A673 (cell line): Measurements from ENCODE around the gene TBL1X. TPM values are rescaled to one million over a fixed set of nuclear protein-coding genes. Genes with fewer than 3 reads are reported as not detected.

Experiments
- BruUV-seq: library from RNA; stranded (reverse); fragments of 400-500 nt; replicated peaks from 2 replicates; lab custom pipeline; 2021; lab: Mats Ljungman, UMichigan
- CTCF ChIA-PET: fragments of 300-600 bp; sonication (Branson Sonifier 250); formaldehyde crosslinking; loops from one replicate; lab custom pipeline; 2022; ENCODE audit warnings: antibody characterized with exemption; lab: Charles Lee
- POLR2A ChIA-PET: fragments of 300-600 bp; sonication (Branson Sonifier 250); formaldehyde crosslinking; loops from one replicate; lab custom pipeline; 2022; ENCODE audit warnings: antibody characterized with exemption; ENCODE audit not compliant: low non-redundant PET; lab: Charles Lee
- DNase-seq: peaks from one replicate; pipeline ENCODE4 v3.0.0-alpha.2; 2015; ENCODE audit warnings: low spot score
- H3K27ac ChIP-seq: fragments of 200-600 bp; sonication (generic); 2 replicates; pipeline ENCODE4 v1.5.1; 2016; ENCODE audit warnings: mixed run types, low read depth, mild to moderate bottlenecking, mixed read lengths, antibody characterized with exemption, low read length; ENCODE audit not compliant: poor library complexity, severe bottlenecking
- H3K27me3 ChIP-seq: fragments of 200-600 bp; sonication (generic); replicated peaks from 2 replicates; pipeline ENCODE4 v1.6.1; 2017; ENCODE audit warnings: mixed run types, low read depth, mild to moderate bottlenecking, mixed read lengths, antibody characterized with exemption, low read length; ENCODE audit not compliant: insufficient read depth, poor library complexity
- H3K36me3 ChIP-seq: fragments of 200-600 bp; sonication (generic); 2 replicates; pipeline ENCODE4 v1.6.1; 2016; ENCODE audit warnings: mixed run types, mild to moderate bottlenecking, mixed read lengths, antibody characterized with exemption, low read length; ENCODE audit not compliant: insufficient read depth, poor library complexity, severe bottlenecking
- H3K4me1 ChIP-seq: fragments of 200-600 bp; sonication (generic); 2 replicates; pipeline ENCODE4 v1.6.1; 2017; ENCODE audit warnings: mixed run types, mild to moderate bottlenecking, mixed read lengths, antibody characterized with exemption, low read length; ENCODE audit not compliant: insufficient read depth, poor library complexity, severe bottlenecking
- H3K4me3 ChIP-seq: fragments of 200-600 bp; sonication (generic); 2 replicates; pipeline ENCODE4 v1.5.1; 2016; ENCODE audit warnings: low read depth, mixed run types, mild to moderate bottlenecking, mixed read lengths, low read length; ENCODE audit not compliant: poor library complexity, severe bottlenecking
- H3K9me3 ChIP-seq: fragments of 200-600 bp; sonication (generic); 2 replicates; pipeline ENCODE4 v1.6.1; 2016; ENCODE audit warnings: mixed run types, low read depth, mild to moderate bottlenecking, mixed read lengths, antibody characterized with exemption, low read length; ENCODE audit not compliant: poor library complexity, severe bottlenecking
- CTCF ChIP-seq: fragments of 300-800, 200-600 bp; sonication (generic); conservative IDR thresholded peaks from 2 replicates; pipeline ENCODE4 v1.5.1; 2017; ENCODE audit warnings: low read depth, mild to moderate bottlenecking, antibody characterized with exemption, low read length, moderate library complexity, mixed read lengths
- EZH2 ChIP-seq: fragments of 200-600 bp; sonication (generic); IDR thresholded peaks from 2 replicates; pipeline ENCODE4 v1.6.1; 2017; ENCODE audit warnings: borderline replicate concordance, low read depth, mild to moderate bottlenecking, mixed read lengths, antibody characterized with exemption, low read length; ENCODE audit not compliant: poor library complexity, severe bottlenecking
- intact Hi-C: fragments of 100-400 bp; cut with micrococcal nuclease; formaldehyde crosslinking; loops from one replicate; pipeline ENCODE4 v1.10.0; 2022; ENCODE audit not compliant: unreplicated experiment
- total RNA-seq: library from RNA; stranded (reverse); gene quantifications from 2 replicates; pipeline ENCODE4 v1.2.3, GENCODE V29; 2021

Gene TBL1X
- total RNA-seq, 1 experiment from 2014 or later: 26.9 TPM

- Histone ChIP-seq H3K36me3 (no peaks in the 10 kb centered on the region), H3K4me1 (no peaks in the 10 kb centered on the region), H3K9me3 (peaks cover 3% of the 10 kb centered on the region), H3K4me3 (no peak overlapping the region), H3K27me3 (no peaks in the 10 kb centered on the region), H3K27ac (no peak overlapping the region)
- no TSS peak for BruUV-seq
- intact Hi-C loops: no loop called here
- ChIA-PET POLR2A (no interaction called here), CTCF (no interaction called here)
- TF ChIP-seq CTCF (no peak), EZH2 (no peak)
- DNase-seq: no peak
Measured at GRCh38 chrX:9676738-9677097, 211.9 kb downstream of the TBL1X start.

- POLR2A ChIA-PET: no interaction called here
- no TSS peak for BruUV-seq
- no peak overlapping the region for H3K4me3 ChIP-seq
- CTCF ChIA-PET: no interaction called here
- peaks cover 3% of the 10 kb centered on the region for H3K9me3 ChIP-seq
- no peak for TF ChIP-seq CTCF
- no peak for TF ChIP-seq EZH2
- DNase-seq: no peak
- no peaks in the 10 kb centered on the region for H3K36me3 ChIP-seq
- no peaks in the 10 kb centered on the region for H3K4me1 ChIP-seq
- no peak overlapping the region for H3K27ac ChIP-seq
- H3K27me3 ChIP-seq: no peaks in the 10 kb centered on the region
- intact Hi-C loops: no loop called here
Measured at GRCh38 chrX:9677098-9677739, 212.4 kb downstream of the TBL1X start.

GRCh38 chrX:9678215-9678965, 213.5 kb downstream of the TBL1X start:
- intact Hi-C loops: no loop called here
- BruUV-seq: no TSS peak
- H3K4me1 ChIP-seq: no peaks in the 10 kb centered on the region
- TF ChIP-seq EZH2: no peak
- no peak for TF ChIP-seq CTCF
- H3K27ac ChIP-seq: no peak overlapping the region
- no peaks in the 10 kb centered on the region for H3K36me3 ChIP-seq
- H3K9me3 ChIP-seq: peaks cover 3% of the 10 kb centered on the region
- ChIA-PET POLR2A (no interaction called here), CTCF (no interaction called here)
- H3K27me3 ChIP-seq: no peaks in the 10 kb centered on the region
- H3K4me3 ChIP-seq: no peak overlapping the region
- no peak for DNase-seq
